ENCODE measurements around the gene FUT7.

- no peak for TF ChIP-seq CTCF (IDR thresholded peaks at IDR 0.05; ENCODE audit: insufficient read depth, low read length, poor library complexity, severe bottlenecking)
- TF ChIP-seq EZH2phosphoT487 (conservative IDR thresholded peaks at IDR 0.05; ENCODE audit: low read length): no peak
Measured at GRCh38 chr9:137066096-137066861, 34.4 kb upstream of the FUT7 start.

All from SU-DHL-6 (cell line).